Mesendoderm (in vitro differentiated cells): ENCODE measurements around the gene PEX11G.

Experiments
- DNase-seq: peaks from one replicate; pipeline ENCODE4 v3.0.0; 2013
- H2AK5ac ChIP-seq: 2 replicates; pipeline ENCODE4 v1.6.1; 2013; ENCODE audit warnings: low read length, inconsistent platforms
- H2BK120ac ChIP-seq: 2 replicates; pipeline ENCODE4 v1.6.1; 2013; ENCODE audit warnings: low read depth, mild to moderate bottlenecking, low read length, moderate library complexity, mixed read lengths
- H2BK15ac ChIP-seq: replicated peaks from 2 replicates; pipeline ENCODE4 v1.6.1; 2013; ENCODE audit warnings: low read depth, mild to moderate bottlenecking, moderate library complexity
- H2BK5ac ChIP-seq: 2 replicates; pipeline ENCODE4 v1.6.1; 2013; ENCODE audit warnings: low read length, inconsistent platforms
- H3K18ac ChIP-seq: 2 replicates; pipeline ENCODE4 v1.6.1; 2013; ENCODE audit warnings: mild to moderate bottlenecking, low read length, mixed read lengths
- H3K23ac ChIP-seq: one replicate; pipeline ENCODE4 v1.6.1; 2013; ENCODE audit warnings: low read length
- H3K27ac ChIP-seq: 2 replicates; pipeline ENCODE4 v1.5.1; 2013; ENCODE audit warnings: low read depth, mild to moderate bottlenecking, inconsistent platforms, low read length, moderate library complexity
- H3K27me3 ChIP-seq: 2 replicates; pipeline ENCODE4 v1.6.1; 2013; ENCODE audit warnings: low read length, control low read depth, mild to moderate bottlenecking, inconsistent platforms; ENCODE audit not compliant: insufficient read depth, poor library complexity
- H3K36me3 ChIP-seq: 2 replicates; pipeline ENCODE4 v1.6.1; 2013; ENCODE audit warnings: low read length, inconsistent platforms; ENCODE audit not compliant: control insufficient read depth, insufficient read depth
- H3K4ac ChIP-seq: one replicate; pipeline ENCODE4 v1.6.1; 2013; ENCODE audit warnings: low read depth, mild to moderate bottlenecking, low read length, moderate library complexity
- H3K4me1 ChIP-seq: 2 replicates; pipeline ENCODE4 v1.6.1; 2013; ENCODE audit warnings: low read depth, low read length, inconsistent platforms; ENCODE audit not compliant: control insufficient read depth
- H3K4me2 ChIP-seq: 2 replicates; pipeline ENCODE4 v1.6.1; 2013; ENCODE audit warnings: low read length
- H3K4me3 ChIP-seq: 2 replicates; pipeline ENCODE4 v1.5.1; 2013; ENCODE audit warnings: mild to moderate bottlenecking, low read length
- H3K56ac ChIP-seq: one replicate; pipeline ENCODE4 v1.6.1; 2013; ENCODE audit warnings: low read length
- H3K79me1 ChIP-seq: 2 replicates; pipeline ENCODE4 v1.6.1; 2013; ENCODE audit warnings: low read length, inconsistent platforms
- H3K79me2 ChIP-seq: 2 replicates; pipeline ENCODE4 v1.6.1; 2013; ENCODE audit warnings: mild to moderate bottlenecking, low read length; ENCODE audit not compliant: control insufficient read depth, insufficient read depth
- H3K9ac ChIP-seq: 2 replicates; pipeline ENCODE4 v1.6.1; 2013; ENCODE audit warnings: low read length, inconsistent platforms
- H4K5ac ChIP-seq: one replicate; pipeline ENCODE4 v1.6.1; 2013; ENCODE audit warnings: low read length
- H4K8ac ChIP-seq: one replicate; pipeline ENCODE4 v1.6.1; 2013; ENCODE audit warnings: low read depth, mild to moderate bottlenecking, control low read depth, low read length, moderate library complexity
- WGBS: extraction: QIAGEN DNeasy Blood & Tissue Kit; methylation state at CpG from one replicate; pipeline ENCODE4 v1.1.7; 2013; ENCODE audit warnings: low lambda C conversion rate, missing lambda C conversion rate; ENCODE audit not compliant: insufficient coverage; ENCODE audit errors: extremely low coverage; 5-methylcytosine and 5-hydroxymethylcytosine counted together

The PEX11G gene

GRCh38 chr19:7426986-7427385 lies 61.8 kb downstream of the PEX11G start:
- Histone ChIP-seq H4K5ac (no peak overlapping the region), H3K36me3 (no peaks in the 10 kb centered on the region), H3K79me1 (peaks cover 2% of the 10 kb centered on the region), H2BK15ac (no peak overlapping the region), H2AK5ac (no peak overlapping the region), H3K23ac (no peak overlapping the region), H2BK5ac (no peak overlapping the region), H3K4me2 (no peak overlapping the region), H3K79me2 (no peaks in the 10 kb centered on the region), H3K4me3 (no peak overlapping the region), H3K4ac (no peak overlapping the region), H3K56ac (no peak overlapping the region), H4K8ac (no peak overlapping the region), H3K4me1 (no peaks in the 10 kb centered on the region), H3K27ac (no peak overlapping the region), H3K27me3 (no peaks in the 10 kb centered on the region), H3K9ac (no peak overlapping the region), H3K18ac (no peak overlapping the region), H2BK120ac (no peak overlapping the region)
- DNase-seq = no peak
- WGBS = no CpG with 5 or more reads among the region's 9 CpGs
